Measurements from ENCODE around the gene NFXL1. TPM values are rescaled to one million over a fixed set of nuclear protein-coding genes. Genes with fewer than 3 reads are reported as not detected.

The NFXL1 gene
- total and polyA plus RNA-seq, 2 donors (not counting 1 experiment from before 2014, with no cell fraction given), result 5.8 to 16.5 TPM

- peaks cover 32% of the 10 kb centered on the region for H3K27me3 Mint-ChIP-seq
- POLR2A ChIA-PET, result interaction anchor here (0.6 kb wide), 1 partner anchor 273 kb away, joined by 3 read pairs; no protein-coding TSS in a partner anchor
- H2AFZ ChIP-seq (ENCODE audit: insufficient read depth, low read depth, low read length, poor library complexity, severe bottlenecking), result peak overlapping the region; percentile 71
Measured at GRCh38 chr4:47837094-47837907, 77.1 kb downstream of the NFXL1 start.

More at GRCh38 chr4:47837094-47837907, 77.1 kb downstream of the NFXL1 start:
- peak overlapping the region; percentile 70 for H3K9ac ChIP-seq (ENCODE audit: low read length)
- DNase-seq, result peak; percentile 63
- H3K79me2 ChIP-seq (ENCODE audit: control insufficient read depth, insufficient read depth, low read length), result no peaks in the 10 kb centered on the region
- TF ChIP-seq EZH2 (IDR thresholded peaks at IDR 0.05; ENCODE audit: borderline replicate concordance, insufficient read depth, low read depth, low read length, poor library complexity, severe bottlenecking) (no peak), CTCF (IDR thresholded peaks at IDR 0.05) (no peak)
- H3K4me1 Mint-ChIP-seq, result peaks cover 32% of the 10 kb centered on the region
- H3K9me3 Mint-ChIP-seq (ENCODE audit: insufficient read depth), result no peaks in the 10 kb centered on the region
- ATAC-seq (ENCODE audit: low read depth), result peak; percentile 69
- CTCF ChIA-PET, result interaction anchor here (0.6 to 1.8 kb wide), 7 partner anchors 10 to 150 kb away, joined by 3 to 5 read pairs (median 3); no protein-coding TSS in a partner anchor
- H3K9me3 ChIP-seq (ENCODE audit: control extremely low read depth in 1 of 3, control insufficient read depth in 2 of 3, insufficient read depth in 1 of 3, low read length in 2 of 3), result peaks cover 3 to 6% (median 4%) of the 10 kb centered on the region in 3 donors
- peak overlapping the region; percentile 90 for H3K4me3 Mint-ChIP-seq
- WGBS (ENCODE audit: insufficient coverage), result under 1% methylated on average over 58 of the region's 58 CpGs
- H3K4me2 ChIP-seq (replicated peaks; ENCODE audit: low read depth, low read length, poor library complexity, severe bottlenecking), result peak overlapping the region; percentile 97
- intact Hi-C loops (cut with micrococcal nuclease), result loop anchor here (5.0 kb wide), 3 partner anchors 75 to 170 kb away; partner anchors contain the start of gene NFXL1
- H3K27ac Mint-ChIP-seq, result no peak overlapping the region
- no peaks in the 10 kb centered on the region for H4K20me1 ChIP-seq (ENCODE audit: control insufficient read depth, insufficient read depth, low read length, poor library complexity, severe bottlenecking)
- H3K36me3 ChIP-seq (replicated peaks in 1 of 2; ENCODE audit: control extremely low read depth in 1 of 2, control insufficient read depth in 1 of 2, extremely low read depth in 1 of 2, insufficient read depth in 2 of 2, low read length in 1 of 2), result no peaks in the 10 kb centered on the region
- peaks cover 0 to 29% (median 21%) of the 10 kb centered on the region in 4 experiments for H3K27me3 ChIP-seq (replicated peaks in 1 of 4; ENCODE audit: control extremely low read depth in 1 of 4, control insufficient read depth in 3 of 4, insufficient read depth in 4 of 4, low read length in 3 of 4)
- no peak overlapping the region for H3K27ac ChIP-seq (ENCODE audit: low read length in 2 of 2)
- H3K4me3 ChIP-seq (ENCODE audit: control extremely low read depth in 1 of 5, extremely low read depth in 1 of 5, insufficient read depth in 1 of 5, low read depth in 2 of 5, low read length in 4 of 5), result peak overlapping the region; percentile 44 to 73 (median 56)
- peaks cover 26 to 28% of the 10 kb centered on the region in 2 donors for H3K4me1 ChIP-seq (ENCODE audit: control insufficient read depth in 2 of 2, insufficient read depth in 2 of 2, low read length in 2 of 2)
